CD4-positive, alpha-beta T cell (primary cell): ENCODE results near the gene PTPRN2. TPM values are rescaled to one million over a fixed set of nuclear protein-coding genes. Genes with fewer than 3 reads are reported as not detected.

ENCODE experiments used
- ATAC-seq: fragments of 200-7000 bp; cut with Tn5 transposase; one replicate; pipeline ENCODE4 v1.10.0; 2022; ENCODE audit warnings: mild to moderate bottlenecking; ENCODE audit not compliant: poor library complexity
- CTCF ChIA-PET: fragments of 350-600 bp; sonication (Branson Sonifier 250); formaldehyde crosslinking; loops from one replicate; lab custom pipeline; 2021; ENCODE audit warnings: antibody characterized with exemption, inconsistent platforms; lab: Charles Lee
- POLR2A ChIA-PET: fragments of 350-600 bp; sonication (Branson Sonifier 250); formaldehyde crosslinking; loops from one replicate; lab custom pipeline; 2021; ENCODE audit warnings: antibody characterized with exemption, inconsistent platforms; lab: Charles Lee
- DNase-seq, 14 experiments: peaks; one replicate each; pipeline ENCODE4 v3.0.0-alpha.2; 2013 to 2020; ENCODE audit warnings: mixed read lengths in 2 of 14
- H3K27ac ChIP-seq, 2 donors: one replicate each; pipeline versions ENCODE4 v1.5.1 to v1.7.0; 2013; ENCODE audit warnings: low read length in 2 of 2, low read depth in 1 of 2, mild to moderate bottlenecking in 1 of 2
- H3K27me3 ChIP-seq, 2 experiments: 1 replicate in 1 of 2; 2 replicates in 1 of 2; pipeline versions ENCODE4 v1.6.1 to v1.7.0; 2013; ENCODE audit warnings: low read length in 2 of 2, control low read depth in 1 of 2, mild to moderate bottlenecking in 1 of 2, moderate library complexity in 1 of 2; ENCODE audit not compliant: insufficient read depth in 2 of 2, control insufficient read depth in 1 of 2
- H3K36me3 ChIP-seq: one replicate; pipeline ENCODE4 v1.6.1; 2013; ENCODE audit warnings: low read length, control low read depth; ENCODE audit not compliant: insufficient read depth
- H3K4me1 ChIP-seq: one replicate; pipeline ENCODE4 v1.6.1; 2013; ENCODE audit warnings: low read length, control low read depth; ENCODE audit not compliant: insufficient read depth
- H3K4me3 ChIP-seq: one replicate; pipeline ENCODE4 v1.5.1; 2013; ENCODE audit warnings: mild to moderate bottlenecking, low read length, moderate library complexity
- H3K9me3 ChIP-seq, 2 experiments: 1 replicate in 1 of 2; 2 replicates in 1 of 2; pipeline versions ENCODE4 v1.6.1 to v1.7.0; 2013; ENCODE audit warnings: low read length in 2 of 2, mild to moderate bottlenecking in 2 of 2, control low read depth in 1 of 2, moderate library complexity in 1 of 2; ENCODE audit not compliant: control insufficient read depth in 1 of 2, insufficient read depth in 1 of 2
- H3K27ac Mint-ChIP-seq: one replicate; pipeline ENCODE4 v1.8.0; 2020; ENCODE audit warnings: mixed read lengths
- H3K27me3 Mint-ChIP-seq: one replicate; pipeline ENCODE4 v1.8.0; 2021; ENCODE audit warnings: mixed read lengths
- H3K36me3 Mint-ChIP-seq: one replicate; pipeline ENCODE4 v1.8.0; 2021; ENCODE audit warnings: low read depth, mixed read lengths
- H3K4me1 Mint-ChIP-seq: one replicate; pipeline ENCODE4 v1.8.0; 2021; ENCODE audit warnings: low read depth, mixed read lengths
- H3K4me3 Mint-ChIP-seq: one replicate; pipeline ENCODE4 v1.8.0; 2020; ENCODE audit warnings: mild to moderate bottlenecking, mixed read lengths
- H3K9me3 Mint-ChIP-seq: one replicate; pipeline ENCODE4 v1.8.0; 2020; ENCODE audit warnings: mixed read lengths
- intact Hi-C, 2 experiments: fragments of 100-400 bp; cut with DNase I in 1 of 2; cut with micrococcal nuclease in 1 of 2; formaldehyde crosslinking; loops; one replicate each; pipeline versions ENCODE4 v1.15.1 to v1.9.0; 2023 to 2025; cut with DNase I, micrococcal nuclease
- total RNA-seq, 174 experiments: library from RNA in 2 of 174; stranded (reverse) in 2 of 174; gene quantifications; one replicate each; pipeline ENCODE4 v1.2.3 and lab custom pipeline; 2021 to 2026
- TF ChIP-seq, protein P1 (sequence below): fragments of 200-600 bp; IDR thresholded peaks from one replicate; pipeline ENCODE4 v1.8.0; 2022; ENCODE audit warnings: antibody characterized with exemption, mild to moderate bottlenecking

Gene PTPRN2
- total RNA-seq, 2 experiments from 2014 or later = 0.34 to 0.44 TPM

DNA sequence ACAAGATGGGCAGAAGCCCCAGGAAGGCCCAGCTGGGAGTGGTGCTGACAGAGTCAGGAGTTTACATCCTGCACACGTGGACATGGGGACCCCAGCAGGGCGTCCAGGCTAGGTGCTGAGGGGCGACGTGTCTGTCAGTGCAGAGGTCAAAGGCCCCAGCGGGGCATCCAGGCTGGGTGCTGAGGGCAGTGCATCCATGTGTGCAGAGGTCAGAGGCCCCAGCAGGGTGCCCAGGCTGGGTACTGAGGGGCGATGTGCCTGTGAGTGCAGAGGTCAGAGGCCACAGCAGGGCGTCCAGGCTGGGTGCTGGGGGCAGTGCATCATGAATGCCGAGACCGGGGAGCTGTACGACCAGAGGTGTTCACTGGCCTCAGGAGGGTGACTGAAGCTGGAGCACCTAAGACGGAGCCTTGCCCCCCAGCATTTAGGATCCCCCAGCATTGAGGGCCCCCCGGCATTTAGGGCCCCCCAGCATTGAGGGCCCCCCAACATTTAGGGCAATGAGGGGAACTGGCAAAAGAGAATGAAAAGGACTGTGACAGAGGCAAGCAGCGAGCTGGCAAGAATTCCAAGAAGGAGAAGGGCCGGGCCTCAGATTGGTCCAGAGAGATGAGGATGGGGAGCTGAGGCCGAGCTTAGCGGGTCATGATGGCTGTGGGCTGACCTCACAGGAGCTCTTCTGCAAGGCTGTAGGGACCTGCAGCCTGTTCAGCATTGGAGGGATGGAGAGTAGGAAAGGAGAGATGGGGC lies 474.9 kb downstream of the PTPRN2 start:
- intact Hi-C loops = no loop called here
- H3K9me3 Mint-ChIP-seq = peaks cover 16% of the 10 kb centered on the region

DNA sequence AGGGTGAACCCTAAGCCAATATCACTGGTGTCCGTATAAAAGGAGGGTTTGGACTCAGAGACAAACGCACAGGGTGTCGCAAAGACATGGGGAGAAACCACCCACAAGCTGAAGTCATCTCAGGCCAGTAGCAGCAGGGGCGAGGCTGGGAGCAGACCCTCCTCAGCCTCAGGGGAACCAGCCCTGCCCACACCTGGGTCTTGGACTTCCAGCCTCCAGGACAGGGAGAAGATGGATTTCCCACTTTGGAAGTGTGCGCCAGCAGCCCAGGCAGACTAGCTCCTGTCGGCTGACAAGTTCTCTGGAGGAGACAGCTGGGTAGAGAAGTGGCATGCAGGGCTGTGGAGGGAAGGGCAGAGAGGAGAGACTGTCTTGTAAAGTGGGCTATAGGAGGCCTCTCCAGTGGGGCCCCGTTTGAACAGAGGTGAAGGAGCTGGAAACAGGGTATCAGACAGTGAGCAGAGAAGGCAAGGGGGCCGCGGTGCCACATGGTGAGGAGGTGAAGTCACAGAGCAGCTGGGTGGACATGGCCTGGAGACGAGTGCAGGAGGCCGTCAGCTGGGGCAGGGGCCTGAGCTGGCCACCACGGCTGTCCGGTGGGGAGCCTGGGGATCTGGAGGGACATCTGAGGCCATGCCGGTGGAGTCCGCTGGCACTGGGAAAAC lies 475.6 kb downstream of the PTPRN2 start:
- Histone ChIP-seq H3K27ac (no peak overlapping the region), H3K27me3 (peaks cover 0 to 4% of the 10 kb centered on the region in 2 experiments), H3K4me3 (no peak overlapping the region), H3K9me3 (peaks cover 16 to 76% of the 10 kb centered on the region in 2 experiments), H3K4me1 (no peaks in the 10 kb centered on the region), H3K36me3 (no peaks in the 10 kb centered on the region)
- peaks cover 11% of the 10 kb centered on the region for H3K9me3 Mint-ChIP-seq
- H3K4me1 Mint-ChIP-seq = no peaks in the 10 kb centered on the region
- TF ChIP-seq, protein P1, sequence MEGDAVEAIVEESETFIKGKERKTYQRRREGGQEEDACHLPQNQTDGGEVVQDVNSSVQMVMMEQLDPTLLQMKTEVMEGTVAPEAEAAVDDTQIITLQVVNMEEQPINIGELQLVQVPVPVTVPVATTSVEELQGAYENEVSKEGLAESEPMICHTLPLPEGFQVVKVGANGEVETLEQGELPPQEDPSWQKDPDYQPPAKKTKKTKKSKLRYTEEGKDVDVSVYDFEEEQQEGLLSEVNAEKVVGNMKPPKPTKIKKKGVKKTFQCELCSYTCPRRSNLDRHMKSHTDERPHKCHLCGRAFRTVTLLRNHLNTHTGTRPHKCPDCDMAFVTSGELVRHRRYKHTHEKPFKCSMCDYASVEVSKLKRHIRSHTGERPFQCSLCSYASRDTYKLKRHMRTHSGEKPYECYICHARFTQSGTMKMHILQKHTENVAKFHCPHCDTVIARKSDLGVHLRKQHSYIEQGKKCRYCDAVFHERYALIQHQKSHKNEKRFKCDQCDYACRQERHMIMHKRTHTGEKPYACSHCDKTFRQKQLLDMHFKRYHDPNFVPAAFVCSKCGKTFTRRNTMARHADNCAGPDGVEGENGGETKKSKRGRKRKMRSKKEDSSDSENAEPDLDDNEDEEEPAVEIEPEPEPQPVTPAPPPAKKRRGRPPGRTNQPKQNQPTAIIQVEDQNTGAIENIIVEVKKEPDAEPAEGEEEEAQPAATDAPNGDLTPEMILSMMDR = no peak
- ATAC-seq (no peak), DNase-seq (no peak)
- no peak overlapping the region for H3K27ac Mint-ChIP-seq
- H3K36me3 Mint-ChIP-seq = no peaks in the 10 kb centered on the region
- H3K27me3 Mint-ChIP-seq = peaks cover 13% of the 10 kb centered on the region
- no peak overlapping the region for H3K4me3 Mint-ChIP-seq
- intact Hi-C loops = no loop called here
- POLR2A ChIA-PET = no interaction called here
- CTCF ChIA-PET = no interaction called here

More for the DNA sequence above, 474.9 kb downstream of the PTPRN2 start:
- Mint-ChIP-seq H3K27ac (no peak overlapping the region), H3K36me3 (no peaks in the 10 kb centered on the region), H3K4me3 (no peak overlapping the region), H3K4me1 (no peaks in the 10 kb centered on the region), H3K27me3 (peaks cover 9% of the 10 kb centered on the region)
- Histone ChIP-seq H3K4me3 (no peak overlapping the region), H3K27ac (no peak overlapping the region), H3K36me3 (no peaks in the 10 kb centered on the region), H3K9me3 (peaks cover 24 to 71% of the 10 kb centered on the region in 2 experiments), H3K27me3 (peaks cover 0 to 2% of the 10 kb centered on the region in 2 experiments), H3K4me1 (no peaks in the 10 kb centered on the region)
- ATAC-seq (no peak), DNase-seq (no peak)
- ChIA-PET POLR2A (no interaction called here), CTCF (no interaction called here)
- TF ChIP-seq, protein P1 = no peak

DNA sequence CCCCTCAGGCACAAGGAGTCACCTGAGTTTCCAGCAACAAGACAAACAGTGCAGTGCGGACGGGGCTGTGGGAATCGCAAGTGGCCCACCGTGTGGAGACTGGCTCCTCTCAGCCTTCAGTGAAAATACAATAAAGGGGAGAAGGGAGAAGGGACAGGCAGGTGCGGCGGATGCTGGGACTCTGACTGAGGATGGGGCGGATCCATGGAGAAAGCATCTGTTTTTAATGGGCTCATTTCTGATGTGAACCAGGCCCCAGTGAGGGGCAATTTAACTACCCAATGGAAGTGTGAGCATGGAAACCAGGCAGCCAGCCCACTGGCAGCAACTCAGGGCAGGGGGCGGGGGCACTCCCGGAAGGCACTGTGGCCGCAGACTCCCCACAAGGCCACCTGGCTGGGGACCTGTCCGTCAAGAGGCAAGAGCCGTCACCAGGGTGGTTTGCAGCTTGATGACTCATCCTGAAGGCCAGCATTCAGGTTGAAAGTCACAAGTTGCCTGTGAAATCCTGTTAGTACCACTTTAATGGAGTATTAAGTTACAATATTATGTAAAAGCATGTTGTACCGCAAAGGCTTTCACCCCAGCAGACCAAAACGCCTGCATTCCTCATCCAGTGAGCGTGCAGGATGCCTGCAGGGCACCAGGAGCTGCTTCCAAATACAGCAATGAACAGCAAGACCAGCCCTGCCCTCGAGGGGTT lies 476.4 kb downstream of the PTPRN2 start:
- intact Hi-C loops = no loop called here
- Histone ChIP-seq H3K4me1 (no peaks in the 10 kb centered on the region), H3K27me3 (peaks cover 0 to 4% of the 10 kb centered on the region in 2 experiments), H3K9me3 (peaks cover 8 to 74% of the 10 kb centered on the region in 2 experiments), H3K27ac (no peak overlapping the region), H3K36me3 (no peaks in the 10 kb centered on the region), H3K4me3 (no peak overlapping the region)
- TF ChIP-seq, protein P1 = no peak
- H3K4me3 Mint-ChIP-seq = no peak overlapping the region
- peaks cover 13% of the 10 kb centered on the region for H3K27me3 Mint-ChIP-seq
- ChIA-PET POLR2A (no interaction called here), CTCF (no interaction called here)
- no peak for ATAC-seq
- no peak overlapping the region for H3K27ac Mint-ChIP-seq
- H3K4me1 Mint-ChIP-seq = no peaks in the 10 kb centered on the region
- H3K9me3 Mint-ChIP-seq = peaks cover 7% of the 10 kb centered on the region
- H3K36me3 Mint-ChIP-seq = no peaks in the 10 kb centered on the region
- DNase-seq = no peak
